ENCODE data around the gene SH3PXD2A.

The SH3PXD2A gene

DNA sequence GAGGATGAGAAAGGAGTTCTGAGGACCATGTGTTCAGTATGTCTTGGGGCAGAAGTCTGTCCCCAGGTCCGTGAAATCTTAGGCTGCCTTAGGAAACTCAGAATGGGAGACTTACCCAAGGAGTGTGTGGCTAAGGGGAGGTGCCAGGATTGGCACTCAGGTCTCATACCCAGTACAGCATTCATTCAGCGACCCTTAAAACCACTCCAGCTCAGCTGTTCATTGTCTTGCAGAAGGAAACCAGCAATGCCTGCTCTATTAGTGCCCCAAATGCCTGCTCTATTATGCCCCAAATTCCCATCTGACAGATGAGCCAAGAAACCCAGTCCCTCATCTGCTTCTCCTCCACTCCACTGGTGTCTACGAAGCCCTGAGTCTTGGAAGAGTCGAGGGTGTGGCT, 214.1 kb downstream of the SH3PXD2A start:
- Histone ChIP-seq H2BK120ac (ENCODE audit: insufficient read depth, low read length, poor library complexity) (no peak overlapping the region), H4K8ac (ENCODE audit: low read depth, low read length) (no peak overlapping the region), H2AK5ac (ENCODE audit: low read length) (no peak overlapping the region), H4K91ac (ENCODE audit: low read depth, low read length) (no peak overlapping the region), H2BK5ac (ENCODE audit: low read depth, low read length, poor library complexity) (no peak overlapping the region), H4K12ac (ENCODE audit: low read depth, low read length) (no peak overlapping the region), H3K79me2 (ENCODE audit: control insufficient read depth, insufficient read depth, low read length, poor library complexity) (no peaks in the 10 kb centered on the region), H3K79me1 (ENCODE audit: low read length) (no peaks in the 10 kb centered on the region), H3K4me1 (ENCODE audit: control insufficient read depth in 1 of 2, insufficient read depth in 2 of 2, low read length in 2 of 2) (peaks cover 9 to 15% of the 10 kb centered on the region in 2 experiments), H3K18ac (ENCODE audit: low read length) (no peak overlapping the region), H3K27ac (ENCODE audit: low read depth, low read length) (no peak overlapping the region), H3K9me3 (ENCODE audit: insufficient read depth, low read depth, low read length) (no peaks in the 10 kb centered on the region), H3K36me3 (ENCODE audit: control insufficient read depth in 1 of 2, insufficient read depth in 2 of 2, low read length in 2 of 2) (no peaks in the 10 kb centered on the region), H3K4me2 (ENCODE audit: low read length) (no peak overlapping the region), H3K4me3 (ENCODE audit: low read depth, low read length) (no peak overlapping the region), H3K9ac (ENCODE audit: low read length) (no peak overlapping the region), H2AFZ (ENCODE audit: insufficient read depth, low read length, poor library complexity) (no peak overlapping the region), H3K14ac (ENCODE audit: low read length) (no peak overlapping the region), H3K23ac (ENCODE audit: low read length) (no peak overlapping the region), H3K27me3 (ENCODE audit: insufficient read depth, low read length) (no peaks in the 10 kb centered on the region), H3K4ac (ENCODE audit: low read depth, low read length) (no peak overlapping the region), H2BK12ac (ENCODE audit: low read length) (no peak overlapping the region)
- WGBS (ENCODE audit: extremely low coverage, insufficient coverage, insufficient read length): no CpG with 5 or more reads among the region's 4 CpGs
- no peak for DNase-seq

DNA sequence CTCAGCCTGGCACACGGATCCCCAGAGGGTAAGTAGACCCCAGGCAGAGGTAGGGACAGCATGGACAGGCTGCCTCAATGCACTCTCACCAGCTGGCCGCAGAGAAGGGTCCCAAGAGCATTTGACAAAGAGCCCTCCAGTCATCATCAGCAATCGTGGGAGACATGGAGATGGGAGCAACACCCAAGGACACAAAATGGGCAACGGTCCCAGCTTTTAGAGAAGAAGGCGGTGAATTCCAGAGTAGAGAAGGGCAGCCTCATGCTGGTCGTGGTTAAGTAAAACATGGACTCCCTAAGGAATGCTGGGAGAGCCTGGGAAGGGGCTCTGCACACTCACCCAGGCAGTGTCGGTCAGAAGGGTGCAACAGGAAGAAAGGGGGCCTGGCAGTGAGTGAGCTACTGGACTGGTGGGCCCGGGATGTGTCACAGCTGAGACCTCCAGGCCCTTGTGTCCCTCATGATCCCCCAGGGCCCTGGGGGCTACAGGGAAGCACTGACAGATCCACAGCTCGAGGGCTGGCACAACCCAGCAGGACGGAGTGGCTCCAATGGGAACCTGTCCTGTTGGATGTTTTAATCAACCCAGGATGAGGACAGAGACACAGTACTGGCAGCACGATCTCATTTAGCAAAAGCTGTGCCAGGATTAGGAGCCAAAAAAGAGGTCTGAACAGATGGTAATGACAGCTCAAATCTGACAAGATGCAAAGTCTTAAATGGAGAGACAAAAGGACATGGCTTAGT, 214.8 kb downstream of the SH3PXD2A start:
- H3K4ac ChIP-seq (ENCODE audit: low read depth, low read length): no peak overlapping the region
- H3K9ac ChIP-seq (ENCODE audit: low read length): no peak overlapping the region
- no peak for DNase-seq
- H4K91ac ChIP-seq (ENCODE audit: low read depth, low read length): no peak overlapping the region
- no peak overlapping the region for H2AFZ ChIP-seq (ENCODE audit: insufficient read depth, low read length, poor library complexity)
- H3K79me1 ChIP-seq (ENCODE audit: low read length): no peaks in the 10 kb centered on the region
- no CpG with 5 or more reads among the region's 11 CpGs for WGBS (ENCODE audit: extremely low coverage, insufficient coverage, insufficient read length)
- H3K36me3 ChIP-seq (ENCODE audit: control insufficient read depth in 1 of 2, insufficient read depth in 2 of 2, low read length in 2 of 2): no peaks in the 10 kb centered on the region
- no peak overlapping the region for H2AK5ac ChIP-seq (ENCODE audit: low read length)
- no peak overlapping the region for H3K18ac ChIP-seq (ENCODE audit: low read length)
- no peak overlapping the region for H2BK12ac ChIP-seq (ENCODE audit: low read length)
- no peak overlapping the region for H4K8ac ChIP-seq (ENCODE audit: low read depth, low read length)
- no peak overlapping the region for H4K12ac ChIP-seq (ENCODE audit: low read depth, low read length)
- H3K14ac ChIP-seq (ENCODE audit: low read length): no peak overlapping the region
- no peak overlapping the region for H3K4me2 ChIP-seq (ENCODE audit: low read length)
- no peaks in the 10 kb centered on the region for H3K79me2 ChIP-seq (ENCODE audit: control insufficient read depth, insufficient read depth, low read length, poor library complexity)
- H3K27me3 ChIP-seq (ENCODE audit: insufficient read depth, low read length): no peaks in the 10 kb centered on the region
- H3K4me3 ChIP-seq (ENCODE audit: low read depth, low read length): no peak overlapping the region
- H3K27ac ChIP-seq (ENCODE audit: low read depth, low read length): no peak overlapping the region
- no peak overlapping the region for H3K23ac ChIP-seq (ENCODE audit: low read length)
- no peaks in the 10 kb centered on the region for H3K9me3 ChIP-seq (ENCODE audit: insufficient read depth, low read depth, low read length)
- H3K4me1 ChIP-seq (ENCODE audit: control insufficient read depth in 1 of 2, insufficient read depth in 2 of 2, low read length in 2 of 2): peaks cover 7 to 13% of the 10 kb centered on the region in 2 experiments
- H2BK120ac ChIP-seq (ENCODE audit: insufficient read depth, low read length, poor library complexity): no peak overlapping the region
- no peak overlapping the region for H2BK5ac ChIP-seq (ENCODE audit: low read depth, low read length, poor library complexity)

DNA sequence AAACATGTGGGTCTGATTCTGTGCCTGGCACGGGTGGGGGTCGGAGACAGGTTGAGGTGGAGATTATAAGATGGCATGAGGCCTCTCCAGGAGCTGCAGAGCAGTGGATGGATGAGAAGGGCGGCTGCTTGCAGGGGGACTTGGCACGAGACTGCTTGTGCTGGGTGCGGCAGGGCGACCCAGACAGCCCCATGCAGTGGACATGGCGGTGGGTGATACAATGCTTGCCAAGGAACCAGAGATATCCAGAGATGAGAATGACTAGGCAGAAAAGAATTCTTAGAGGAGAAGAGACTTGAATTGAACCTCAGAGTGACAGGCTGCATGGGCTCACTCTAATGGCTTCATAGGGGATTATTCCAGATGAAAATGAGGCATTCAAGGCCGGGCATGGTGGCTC, 216.4 kb downstream of the SH3PXD2A start:
- no peak overlapping the region for H2AFZ ChIP-seq (ENCODE audit: insufficient read depth, low read length, poor library complexity)
- H4K8ac ChIP-seq (ENCODE audit: low read depth, low read length): no peak overlapping the region
- no peaks in the 10 kb centered on the region for H3K79me1 ChIP-seq (ENCODE audit: low read length)
- no peak overlapping the region for H4K91ac ChIP-seq (ENCODE audit: low read depth, low read length)
- H3K9me3 ChIP-seq (ENCODE audit: insufficient read depth, low read depth, low read length): no peaks in the 10 kb centered on the region
- no peak overlapping the region for H3K4ac ChIP-seq (ENCODE audit: low read depth, low read length)
- H3K23ac ChIP-seq (ENCODE audit: low read length): no peak overlapping the region
- H3K9ac ChIP-seq (ENCODE audit: low read length): no peak overlapping the region
- H3K79me2 ChIP-seq (ENCODE audit: control insufficient read depth, insufficient read depth, low read length, poor library complexity): no peaks in the 10 kb centered on the region
- H3K18ac ChIP-seq (ENCODE audit: low read length): no peak overlapping the region
- no peak overlapping the region for H2BK5ac ChIP-seq (ENCODE audit: low read depth, low read length, poor library complexity)
- H3K4me2 ChIP-seq (ENCODE audit: low read length): no peak overlapping the region
- H4K12ac ChIP-seq (ENCODE audit: low read depth, low read length): no peak overlapping the region
- WGBS (ENCODE audit: extremely low coverage, insufficient coverage, insufficient read length): no CpG with 5 or more reads among the region's 8 CpGs
- no peaks in the 10 kb centered on the region for H3K36me3 ChIP-seq (ENCODE audit: control insufficient read depth in 1 of 2, insufficient read depth in 2 of 2, low read length in 2 of 2)
- H2BK12ac ChIP-seq (ENCODE audit: low read length): no peak overlapping the region
- DNase-seq: no peak
- H3K27ac ChIP-seq (ENCODE audit: low read depth, low read length): no peak overlapping the region
- no peak overlapping the region for H3K14ac ChIP-seq (ENCODE audit: low read length)
- H3K27me3 ChIP-seq (ENCODE audit: insufficient read depth, low read length): no peaks in the 10 kb centered on the region
- H2BK120ac ChIP-seq (ENCODE audit: insufficient read depth, low read length, poor library complexity): no peak overlapping the region
- H3K4me3 ChIP-seq (ENCODE audit: low read depth, low read length): no peak overlapping the region
- no peak overlapping the region for H2AK5ac ChIP-seq (ENCODE audit: low read length)
- H3K4me1 ChIP-seq (ENCODE audit: control insufficient read depth in 1 of 2, insufficient read depth in 2 of 2, low read length in 2 of 2): peaks cover 0 to 5% of the 10 kb centered on the region in 2 experiments

DNA sequence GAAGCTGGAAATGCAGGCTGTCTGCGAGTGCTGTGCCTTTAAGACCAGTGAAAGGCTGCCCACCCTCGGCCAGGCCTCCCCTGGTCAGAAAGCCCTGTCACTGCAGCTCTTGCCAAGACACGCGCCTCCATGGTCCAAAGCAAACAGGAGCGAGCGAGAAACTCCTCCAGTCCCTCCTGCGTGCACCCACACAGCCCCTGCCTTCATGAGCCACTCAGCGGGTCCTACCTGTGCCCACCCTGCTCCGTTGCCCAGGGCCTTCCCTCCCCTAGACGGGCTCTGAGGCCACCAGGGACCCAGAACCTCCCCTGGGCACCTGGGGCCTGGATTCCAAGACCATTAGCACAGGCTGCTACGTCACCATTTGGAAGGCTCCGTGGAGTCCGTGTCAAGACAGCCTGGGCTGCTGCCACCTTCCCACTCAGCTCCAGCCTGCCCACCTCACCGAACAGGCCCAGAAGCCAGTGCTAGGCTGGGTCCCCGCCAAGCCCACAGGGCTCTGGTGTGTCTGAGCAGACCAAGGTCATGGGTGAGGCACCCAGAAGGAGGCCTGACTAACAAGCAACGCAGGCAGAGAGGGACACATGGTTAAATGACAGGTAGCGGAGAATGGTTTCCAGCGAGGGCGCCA, 217.3 kb downstream of the SH3PXD2A start:
- Histone ChIP-seq H3K79me1 (ENCODE audit: low read length) (no peaks in the 10 kb centered on the region), H3K4me1 (ENCODE audit: control insufficient read depth in 1 of 2, insufficient read depth in 2 of 2, low read length in 2 of 2) (peaks cover 0 to 5% of the 10 kb centered on the region in 2 experiments), H3K23ac (ENCODE audit: low read length) (no peak overlapping the region), H3K14ac (ENCODE audit: low read length) (no peak overlapping the region), H3K4me3 (ENCODE audit: low read depth, low read length) (no peak overlapping the region), H3K4ac (ENCODE audit: low read depth, low read length) (no peak overlapping the region), H2BK12ac (ENCODE audit: low read length) (no peak overlapping the region), H2BK120ac (ENCODE audit: insufficient read depth, low read length, poor library complexity) (no peak overlapping the region), H4K91ac (ENCODE audit: low read depth, low read length) (no peak overlapping the region), H4K8ac (ENCODE audit: low read depth, low read length) (no peak overlapping the region), H3K27ac (ENCODE audit: low read depth, low read length) (no peak overlapping the region), H4K12ac (ENCODE audit: low read depth, low read length) (no peak overlapping the region), H3K18ac (ENCODE audit: low read length) (no peak overlapping the region), H3K36me3 (ENCODE audit: control insufficient read depth in 1 of 2, insufficient read depth in 2 of 2, low read length in 2 of 2) (no peaks in the 10 kb centered on the region), H3K27me3 (ENCODE audit: insufficient read depth, low read length) (no peaks in the 10 kb centered on the region), H3K9me3 (ENCODE audit: insufficient read depth, low read depth, low read length) (no peaks in the 10 kb centered on the region), H2BK5ac (ENCODE audit: low read depth, low read length, poor library complexity) (no peak overlapping the region), H3K9ac (ENCODE audit: low read length) (no peak overlapping the region), H2AK5ac (ENCODE audit: low read length) (no peak overlapping the region), H2AFZ (ENCODE audit: insufficient read depth, low read length, poor library complexity) (no peak overlapping the region), H3K4me2 (ENCODE audit: low read length) (no peak overlapping the region), H3K79me2 (ENCODE audit: control insufficient read depth, insufficient read depth, low read length, poor library complexity) (no peaks in the 10 kb centered on the region)
- peak; percentile 35 to 55 for DNase-seq
- no CpG with 5 or more reads among the region's 19 CpGs for WGBS (ENCODE audit: extremely low coverage, insufficient coverage, insufficient read length)

Measured in trophoblast cell (in vitro differentiated cells and primary cell).